H1 (cell line): ENCODE measurements around the gene VAMP4. TPM values are rescaled to one million over a fixed set of nuclear protein-coding genes. Genes with fewer than 3 reads are reported as not detected.

ENCODE experiments used
- CTCF ChIA-PET: fragments of 300-600 bp; sonication (Branson Sonifier 250); formaldehyde crosslinking; loops from one replicate; lab custom pipeline; 2021; ENCODE audit not compliant: partially characterized antibody; lab: Charles Lee
- POLR2A ChIA-PET: fragments of 300-600 bp; sonication (Branson Sonifier 250); formaldehyde crosslinking; loops from one replicate; lab custom pipeline; 2021; ENCODE audit warnings: inconsistent platforms; ENCODE audit not compliant: partially characterized antibody; lab: Charles Lee
- DNase-seq, 2 experiments: peaks; one replicate each; pipeline versions ENCODE4 v3.0.0 to v3.0.0-alpha.2; 2010 to 2022; ENCODE audit warnings: low spot score in 2 of 2, low read depth in 1 of 2, mixed read lengths in 1 of 2
- FAIRE-seq: peaks from 2 replicates; lab custom pipeline; 2011; peaks lifted over from hg19 to GRCh38; lab: Jason Lieb, UNC
- H2AFZ ChIP-seq: 2 replicates; pipeline ENCODE4 v1.8.1; 2012; ENCODE audit warnings: low read length, inconsistent platforms
- H2AK5ac ChIP-seq: 2 replicates; pipeline ENCODE4 v1.6.1; 2013; ENCODE audit warnings: low read depth, low read length
- H2BK120ac ChIP-seq: replicated peaks from 2 replicates; pipeline ENCODE3; 2013; ENCODE audit warnings: low read depth, low read length, inconsistent platforms
- H2BK12ac ChIP-seq: 2 replicates; pipeline ENCODE4 v1.6.1; 2013; ENCODE audit warnings: low read depth, low read length
- H2BK15ac ChIP-seq: 2 replicates; pipeline ENCODE4 v1.6.1; 2013; ENCODE audit warnings: low read length
- H2BK20ac ChIP-seq: 2 replicates; pipeline ENCODE4 v1.6.1; 2013; ENCODE audit warnings: low read length
- H2BK5ac ChIP-seq: 2 replicates; pipeline ENCODE4 v1.6.1; 2013; ENCODE audit warnings: low read depth, low read length
- H3K14ac ChIP-seq: 2 replicates; pipeline ENCODE4 v1.6.1; 2013; ENCODE audit warnings: inconsistent platforms; ENCODE audit not compliant: insufficient read length
- H3K18ac ChIP-seq: 2 replicates; pipeline ENCODE4 v1.6.1; 2013; ENCODE audit warnings: low read length; ENCODE audit errors: extremely low read depth
- H3K23ac ChIP-seq: 2 replicates; pipeline ENCODE4 v1.6.1; 2013; ENCODE audit warnings: inconsistent platforms; ENCODE audit not compliant: insufficient read length
- H3K23me2 ChIP-seq: 2 replicates; pipeline ENCODE4 v1.6.1; 2013; ENCODE audit warnings: low read depth, low read length
- H3K27ac ChIP-seq: 2 replicates; pipeline ENCODE4 v1.6.1; 2011; ENCODE audit warnings: low read depth, low read length, inconsistent platforms
- H3K27me3 ChIP-seq, 4 experiments: replicated peaks in 1 of 4; 1 replicate in 1 of 4; 2 replicates in 3 of 4; pipeline versions ENCODE4 v1.6.1 to v1.8.1; 2011 to 2013; ENCODE audit warnings: low read length in 3 of 4, mild to moderate bottlenecking in 3 of 4, inconsistent platforms in 2 of 4, mixed read lengths in 2 of 4, moderate library complexity in 1 of 4; ENCODE audit not compliant: control insufficient read depth in 3 of 4, insufficient read depth in 3 of 4; ENCODE audit errors: extremely low read depth in 1 of 4
- H3K36me3 ChIP-seq, 4 experiments: 2 replicates each; pipeline versions ENCODE4 v1.6.1 to v1.8.1; 2011 to 2013; ENCODE audit warnings: mild to moderate bottlenecking in 4 of 4, low read length in 3 of 4, moderate library complexity in 2 of 4, control low read depth in 1 of 4, inconsistent platforms in 1 of 4; ENCODE audit not compliant: insufficient read depth in 4 of 4, control insufficient read depth in 2 of 4
- H3K4ac ChIP-seq: replicated peaks from 2 replicates; pipeline ENCODE3; 2013; ENCODE audit warnings: low read length, low read depth, mixed read lengths, inconsistent platforms; ENCODE audit not compliant: insufficient read length
- H3K4me1 ChIP-seq, 4 experiments: replicated peaks in 1 of 4; 1 replicate in 1 of 4; 2 replicates in 3 of 4; pipeline versions ENCODE4 v1.6.1 to v1.8.1; 2011 to 2013; ENCODE audit warnings: low read length in 3 of 4, inconsistent platforms in 2 of 4, mixed read lengths in 1 of 4; ENCODE audit not compliant: insufficient read depth in 4 of 4, control insufficient read depth in 3 of 4
- H3K4me2 ChIP-seq, 2 experiments: 2 replicates each; pipeline versions ENCODE4 v1.6.1 to v1.8.1; 2011 to 2013; ENCODE audit warnings: low read depth in 2 of 2, low read length in 2 of 2, control low read depth in 1 of 2, inconsistent platforms in 1 of 2, mild to moderate bottlenecking in 1 of 2; ENCODE audit not compliant: insufficient read depth in 1 of 2
- H3K4me3 ChIP-seq, 4 experiments: fragments of 200-600, 300-600 bp in 1 of 4; sonication (generic), shearing (Covaris generic), sonication (Bioruptor Twin) in 1 of 4; 2 replicates each; pipeline versions ENCODE4 v1.5.1 to v1.8.1; 2011 to 2016; ENCODE audit warnings: low read length in 4 of 4, low read depth in 3 of 4, control low read depth in 2 of 4, inconsistent platforms in 2 of 4, mild to moderate bottlenecking in 2 of 4, mixed read lengths in 1 of 4, moderate library complexity in 1 of 4; ENCODE audit not compliant: insufficient read depth in 2 of 4; ENCODE audit errors: extremely low read depth in 1 of 4
- H3K56ac ChIP-seq: replicated peaks from 2 replicates; pipeline ENCODE3; 2013; ENCODE audit warnings: low read depth, mild to moderate bottlenecking, mixed read lengths, low read length, inconsistent platforms; ENCODE audit not compliant: insufficient read length
- H3K79me1 ChIP-seq: 2 replicates; pipeline ENCODE4 v1.6.1; 2013; ENCODE audit warnings: low read depth, low read length, control low read depth
- H3K79me2 ChIP-seq, 2 experiments: 2 replicates each; pipeline versions ENCODE4 v1.6.1 to v1.8.1; 2012 to 2013; ENCODE audit warnings: low read length in 2 of 2, mild to moderate bottlenecking in 2 of 2, inconsistent platforms in 1 of 2; ENCODE audit not compliant: insufficient read depth in 2 of 2, control insufficient read depth in 1 of 2
- H3K9ac ChIP-seq, 4 experiments: replicated peaks in 1 of 4; 1 replicate in 1 of 4; 2 replicates in 3 of 4; pipeline versions ENCODE4 v1.6.1 to v1.8.1; 2011 to 2013; ENCODE audit warnings: low read depth in 3 of 4, low read length in 3 of 4, control low read depth in 2 of 4, mild to moderate bottlenecking in 2 of 4, moderate library complexity in 2 of 4, inconsistent platforms in 1 of 4; ENCODE audit errors: extremely low read depth in 1 of 4
- H3K9me3 ChIP-seq, 2 experiments: 2 replicates each; pipeline versions ENCODE4 v1.6.1 to v1.8.1; 2012 to 2013; ENCODE audit warnings: mild to moderate bottlenecking in 2 of 2, moderate library complexity in 2 of 2, control low read depth in 1 of 2, inconsistent platforms in 1 of 2, low read depth in 1 of 2, low read length in 1 of 2, mixed read lengths in 1 of 2; ENCODE audit not compliant: insufficient read depth in 2 of 2
- H4K20me1 ChIP-seq, 2 experiments: replicated peaks in 1 of 2; 2 replicates each; pipeline versions ENCODE3 to v1.8.1; 2011 to 2013; ENCODE audit warnings: inconsistent platforms in 2 of 2, low read length in 2 of 2, mild to moderate bottlenecking in 1 of 2; ENCODE audit not compliant: insufficient read depth in 2 of 2, control insufficient read depth in 1 of 2
- H4K5ac ChIP-seq: 2 replicates; pipeline ENCODE4 v1.6.1; 2013; ENCODE audit warnings: low read length, low read depth, mixed read lengths, inconsistent platforms; ENCODE audit not compliant: insufficient read length
- H4K8ac ChIP-seq: 2 replicates; pipeline ENCODE4 v1.8.0; 2013; ENCODE audit warnings: mild to moderate bottlenecking, moderate library complexity, low read length, inconsistent platforms; ENCODE audit not compliant: insufficient read depth; ENCODE audit errors: extremely low read depth
- H4K91ac ChIP-seq: replicated peaks from 2 replicates; pipeline ENCODE3; 2013; ENCODE audit warnings: low read length, mixed read lengths, inconsistent platforms; ENCODE audit not compliant: insufficient read length
- ASH2L ChIP-seq: fragments of 200-600, 300-600 bp; sonication (generic); IDR thresholded peaks from one replicate; pipeline ENCODE4 v1.7.1; 2017; ENCODE audit warnings: low read length
- BCL11A ChIP-seq, 2 experiments: IDR thresholded peaks; one replicate each; pipeline ENCODE4 v1.6.1; 2011; ENCODE audit warnings: low read depth in 2 of 2, low read length in 2 of 2, mild to moderate bottlenecking in 2 of 2
- BRCA1 ChIP-seq: IDR thresholded peaks from 2 replicates; pipeline ENCODE4 v1.6.1; 2012; ENCODE audit warnings: low read depth, low read length, improper control_type of control experiment
- CHD2 ChIP-seq: IDR thresholded peaks from 2 replicates; pipeline ENCODE4 v1.6.1; 2012; ENCODE audit warnings: low read length, improper control_type of control experiment
- CREB1 ChIP-seq: IDR thresholded peaks from 2 replicates; pipeline ENCODE4 v1.6.1; 2012; ENCODE audit warnings: inconsistent platforms
- EZH2 ChIP-seq: fragments of 200-600 bp; sonication (generic); IDR thresholded peaks from 2 replicates; pipeline ENCODE4 v1.7.1; 2012; ENCODE audit warnings: low read depth, mild to moderate bottlenecking, moderate library complexity, low read length, inconsistent platforms; ENCODE audit not compliant: severe bottlenecking
- HDAC6 ChIP-seq: IDR thresholded peaks from one replicate; pipeline ENCODE4 v1.7.1; 2012; ENCODE audit warnings: low read depth, mild to moderate bottlenecking, inconsistent platforms, low read length, moderate library complexity
- KDM1A ChIP-seq: fragments of 200-600, 300-600 bp; sonication (generic); IDR thresholded peaks from 2 replicates; pipeline ENCODE4 v1.7.1; 2016; ENCODE audit warnings: mild to moderate bottlenecking, low read length, borderline replicate concordance
- KDM4A ChIP-seq: IDR thresholded peaks from one replicate; pipeline ENCODE4 v1.7.1; 2012; ENCODE audit warnings: low read depth, mild to moderate bottlenecking, moderate library complexity, low read length, inconsistent platforms; ENCODE audit not compliant: severe bottlenecking
- POLR2A ChIP-seq, 2 experiments: IDR thresholded peaks; 1 replicate in 1 of 2; 2 replicates in 1 of 2; pipeline ENCODE4 v1.6.1; 2011; ENCODE audit warnings: low read depth in 2 of 2, low read length in 2 of 2, mild to moderate bottlenecking in 2 of 2; ENCODE audit errors: control extremely low read depth in 1 of 2
- SAP30 ChIP-seq: fragments of 300-600 bp; sonication (generic); IDR thresholded peaks from 2 replicates; pipeline ENCODE4 v1.7.1; 2012; ENCODE audit warnings: low read length, moderate library complexity, mild to moderate bottlenecking, inconsistent platforms; ENCODE audit not compliant: insufficient read depth, insufficient replicate concordance
- SP1 ChIP-seq: IDR thresholded peaks from 2 replicates; pipeline ENCODE4 v1.6.1; 2011; ENCODE audit warnings: low read depth, low read length
- SUZ12 ChIP-seq: fragments of 200-600 bp; sonication (generic); IDR thresholded peaks from 2 replicates; pipeline ENCODE4 v1.6.1; 2012; ENCODE audit warnings: mild to moderate bottlenecking, inconsistent platforms, low read length, moderate library complexity, mixed read lengths
- TBP ChIP-seq: IDR thresholded peaks from 2 replicates; pipeline ENCODE4 v1.6.1; 2011; ENCODE audit warnings: low read depth, low read length, improper control_type of control experiment
- TEAD4 ChIP-seq: IDR thresholded peaks from 2 replicates; pipeline ENCODE4 v1.6.1; 2012; ENCODE audit warnings: low read depth, low read length, inconsistent platforms, mixed read lengths
- WGBS, 2 experiments: shearing (Covaris generic) in 1 of 2; methylation state at CpG; one replicate each; pipeline versions ENCODE4 v1.1.6 to v1.1.7; 2013 to 2015; ENCODE audit warnings: low lambda C conversion rate in 2 of 2, mixed read lengths in 2 of 2, inconsistent platforms in 1 of 2, low coverage in 1 of 2, missing lambda C conversion rate in 1 of 2; ENCODE audit not compliant: insufficient replicate concordance in 2 of 2, insufficient coverage in 1 of 2, insufficient read length in 1 of 2; ENCODE audit errors: extremely low coverage in 1 of 2, missing lambda C conversion rate in 1 of 2; 5-methylcytosine and 5-hydroxymethylcytosine counted together
- polyA plus RNA-seq, 7 experiments: library from polyadenylated mRNA; depleted of rRNA in 3 of 7; stranded (reverse) in 5 of 7; unstranded in 2 of 7; fragments of >200 nt in 5 of 7; fragments of 200-250 nt in 2 of 7; gene quantifications; 1 replicate in 5 of 7; 2 replicates in 1 of 7; 4 replicates in 1 of 7; pipeline versions ENCODE4 v1.2.1 to v1.2.3, GENCODE V29; 2011 to 2013; ENCODE audit warnings: missing spikeins in 2 of 7, mixed read lengths in 2 of 7
- total RNA-seq: library from RNA; stranded (reverse); fragmentation: NEBNext Ultra II Directional; extraction: Animal tissue kit (Norgen Biotek cat#: 25700); gene quantifications from 2 replicates; pipeline ENCODE4 v1.2.1, GENCODE V29; 2021

VAMP4 gene
- total and polyA plus RNA-seq, 2 of the 8 experiments (the other 6 are each of a cell fraction or from before 2014, with no cell fraction given): 1.6 to 13.9 TPM

DNA sequence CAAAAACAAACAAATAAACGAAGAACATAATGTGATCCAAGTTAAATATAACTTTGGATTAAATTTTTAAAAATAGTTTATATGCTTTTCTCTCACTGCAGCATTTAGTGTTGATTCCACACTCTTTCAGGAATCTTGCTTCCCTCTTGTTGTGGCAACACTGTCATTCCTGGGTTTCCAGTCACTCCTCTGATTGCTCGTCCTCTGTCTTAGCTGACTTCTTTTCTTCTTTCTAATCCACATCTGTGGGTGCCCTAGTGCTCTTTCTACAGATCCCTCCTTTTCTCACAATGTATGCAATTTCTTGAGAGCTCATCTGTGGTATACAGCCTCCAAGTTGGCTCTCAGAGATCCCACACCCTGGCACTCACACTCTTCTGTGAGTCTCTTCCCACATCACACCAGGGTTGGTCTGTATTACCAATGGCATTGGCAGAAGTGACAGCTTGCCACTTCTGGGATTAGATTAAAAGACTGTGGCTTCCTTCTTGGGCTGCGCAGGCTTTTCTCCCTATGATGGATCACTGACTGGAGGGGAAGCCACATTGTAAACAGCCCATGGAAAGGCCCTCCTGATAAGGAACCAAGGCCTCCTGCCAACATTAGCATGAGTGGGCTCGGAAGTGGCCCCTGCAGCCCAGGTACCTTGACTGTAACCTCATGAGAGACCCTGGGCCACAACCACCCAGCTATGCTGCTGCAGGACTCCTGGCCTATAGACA lies 77.8 kb downstream of the VAMP4 start:
- no peak overlapping the region for H3K14ac ChIP-seq
- no peak overlapping the region for H3K27ac ChIP-seq
- H3K79me1 ChIP-seq: no peaks in the 10 kb centered on the region
- H2BK120ac ChIP-seq: no peak overlapping the region
- no peak overlapping the region for H4K91ac ChIP-seq
- WGBS, 2 experiments: 83% methylated on average over 4 of the region's 4 CpGs; no CpG with 5 or more reads in 1 of the 2 experiments
- ChIA-PET CTCF (interaction anchor here (0.9 to 8.0 kb wide), 4 partner anchors 8 to 52 kb away, joined by 3 to 61 read pairs (median 7); no protein-coding TSS in a partner anchor), POLR2A (no interaction called here)
- H4K5ac ChIP-seq: no peak overlapping the region
- no peak overlapping the region for H2BK12ac ChIP-seq
- H3K18ac ChIP-seq: no peak overlapping the region
- H3K56ac ChIP-seq: no peak overlapping the region
- H3K79me2 ChIP-seq: no peaks in the 10 kb centered on the region
- H2BK5ac ChIP-seq: no peak overlapping the region
- H3K4me2 ChIP-seq: no peak overlapping the region
- no peaks in the 10 kb centered on the region for H3K9me3 ChIP-seq
- DNase-seq (no peak), FAIRE-seq (no peak)
- H3K4me3 ChIP-seq: no peak overlapping the region
- no peak overlapping the region for H3K23ac ChIP-seq
- no peaks in the 10 kb centered on the region for H3K4me1 ChIP-seq
- H2AK5ac ChIP-seq: no peak overlapping the region
- no peaks in the 10 kb centered on the region for H3K36me3 ChIP-seq
- no peak overlapping the region for H2AFZ ChIP-seq
- H2BK15ac ChIP-seq: no peak overlapping the region
- H3K23me2 ChIP-seq: no peaks in the 10 kb centered on the region
- H3K9ac ChIP-seq: no peak overlapping the region
- H4K8ac ChIP-seq: no peak overlapping the region
- H3K4ac ChIP-seq: no peak overlapping the region
- H2BK20ac ChIP-seq: no peak overlapping the region
- H4K20me1 ChIP-seq: no peaks in the 10 kb centered on the region
- no peaks in the 10 kb centered on the region for H3K27me3 ChIP-seq
- no peak for TF ChIP-seq HDAC6
- TF ChIP-seq KDM4A: no peak
- TF ChIP-seq BCL11A (IDR thresholded peaks at IDR 0.05; ENCODE audit: low read depth in 2 of 2, low read length in 2 of 2): no peak
- no peak for TF ChIP-seq ASH2L
- no peak for TF ChIP-seq CHD2
- no peak for TF ChIP-seq KDM1A
- TF ChIP-seq SUZ12: no peak
- no peak for TF ChIP-seq POLR2A (IDR thresholded peaks at IDR 0.05; ENCODE audit: control extremely low read depth in 1 of 2, low read depth in 2 of 2, low read length in 2 of 2)
- no peak for TF ChIP-seq SAP30
- TF ChIP-seq CREB1: no peak
- TF ChIP-seq EZH2: no peak
- TF ChIP-seq TBP: no peak
- no peak for TF ChIP-seq SP1
- no peak for TF ChIP-seq TEAD4
- TF ChIP-seq BRCA1: no peak
